ENCODE results near the gene FILIP1. TPM values are rescaled to one million over a fixed set of nuclear protein-coding genes. Genes with fewer than 3 reads are reported as not detected.

Gene FILIP1
- 183 TPM for total RNA-seq
- long read RNA-seq, full-length matches to known transcripts, result 1 of 203 reads
- long read RNA-seq, partial matches to known transcripts, result 127 of 203 reads
- long read RNA-seq, other reads (novel, unspliced or antisense), result 75 of 203 reads

- intact Hi-C loops (cut with DNase I), result loop anchor here (5.0 kb wide), 1 partner anchor 56 kb away; no protein-coding TSS in a partner anchor
- DNase-seq (ENCODE audit: low spot score), result peak; percentile 81
Observed at GRCh38 chr6:75493400-75494064, at the start of gene FILIP1. Gene FILIP1, minus strand, starts transcription at chr6:75493800. Its CDS starts 78,828 bp downstream, at chr6:75414972.

DNA sequence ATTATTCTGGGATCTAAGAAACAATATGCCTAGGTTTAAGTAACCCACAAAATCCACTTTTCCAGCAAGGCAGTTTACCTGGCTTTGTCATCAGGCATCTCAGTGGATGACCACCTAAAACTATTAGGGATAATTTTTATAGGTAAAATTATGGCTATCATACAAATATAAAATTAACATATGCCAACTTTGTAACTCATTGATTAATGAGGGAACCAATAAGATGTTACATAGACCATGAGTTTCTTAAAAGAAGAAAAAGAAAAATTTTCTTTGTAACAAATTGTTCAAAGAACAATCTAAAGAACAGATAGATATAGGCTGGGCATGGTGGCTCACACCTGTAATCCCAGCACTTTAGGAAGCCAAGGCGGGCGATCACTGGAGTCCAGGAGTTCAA, 49.7 kb upstream of the FILIP1 start:
- DNase-seq (ENCODE audit: low spot score), result no peak
- intact Hi-C loops (cut with DNase I), result no loop called here

DNA sequence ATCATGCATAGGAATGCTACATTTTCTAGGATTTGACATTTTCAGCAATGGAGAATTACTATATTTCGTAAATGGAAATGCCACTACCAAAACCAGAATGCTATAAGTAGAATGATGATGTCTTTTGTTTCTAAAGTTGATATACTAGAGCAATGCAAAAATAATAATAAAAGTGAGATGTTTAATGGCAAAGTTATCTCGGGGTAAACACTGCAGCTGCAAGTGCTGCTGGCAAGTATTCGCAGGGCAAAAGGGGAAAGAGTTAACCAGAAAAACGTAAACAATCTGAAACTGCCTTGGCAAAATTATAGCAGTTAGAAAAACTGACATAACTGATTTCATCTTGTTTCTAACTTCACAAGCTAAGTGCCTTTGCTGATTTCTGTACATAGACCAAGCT, 45.5 kb upstream of the FILIP1 start:
- no peak for DNase-seq (ENCODE audit: low spot score)
- intact Hi-C loops (cut with DNase I), result no loop called here

DNA sequence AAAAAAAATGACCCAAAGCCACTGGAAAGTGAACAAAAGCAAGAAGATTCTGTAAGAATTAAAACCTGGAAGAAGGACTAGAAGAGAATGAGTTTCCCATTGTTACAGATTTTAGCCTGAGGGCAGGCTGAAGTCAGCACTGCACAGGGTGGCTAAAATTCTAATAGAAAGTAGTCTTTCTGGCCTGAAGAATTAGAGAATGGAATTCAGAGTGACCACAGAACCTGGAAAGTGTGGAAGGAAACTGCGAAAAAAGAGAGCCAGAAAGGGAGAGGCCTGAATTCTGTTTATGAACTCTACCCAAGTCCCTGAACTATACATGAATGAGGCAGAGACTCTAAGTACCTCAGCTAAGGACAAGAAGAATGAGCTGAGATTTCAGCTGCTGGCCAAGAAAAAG, 38.9 kb upstream of the FILIP1 start:
- no peak for DNase-seq (ENCODE audit: low spot score)
- intact Hi-C loops (cut with DNase I), result no loop called here

- DNase-seq (ENCODE audit: low spot score), result no peak
- intact Hi-C loops (cut with DNase I), result no loop called here
Observed at GRCh38 chr6:75531174-75531573, 37.6 kb upstream of the FILIP1 start.

- intact Hi-C loops (cut with DNase I), result no loop called here
- no peak for DNase-seq (ENCODE audit: low spot score)
Observed at GRCh38 chr6:75530696-75531095, 37.1 kb upstream of the FILIP1 start.

DNA sequence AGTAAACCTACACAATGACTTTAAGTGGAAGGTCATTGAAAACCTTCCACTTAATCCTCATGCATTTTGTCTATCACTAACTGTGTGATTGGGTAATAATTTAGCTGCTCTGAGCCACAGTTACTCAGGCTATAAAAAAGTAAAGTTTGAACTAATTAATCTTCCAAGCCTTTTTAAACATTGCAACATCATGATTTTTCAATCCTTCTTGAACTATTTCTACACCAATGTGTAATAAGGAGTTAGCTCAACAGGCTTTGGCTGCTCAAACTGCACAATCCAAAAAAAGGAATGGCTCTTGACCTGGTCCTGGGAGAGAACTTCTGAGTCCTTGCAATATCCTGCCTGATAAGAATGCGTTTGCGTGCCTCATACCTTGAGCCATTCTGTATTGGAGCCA, 34.8 kb upstream of the FILIP1 start:
- no peak for DNase-seq (ENCODE audit: low spot score)
- intact Hi-C loops (cut with DNase I), result loop anchor here (5.0 kb wide), 1 partner anchor 231 kb away; no protein-coding TSS in a partner anchor

DNA sequence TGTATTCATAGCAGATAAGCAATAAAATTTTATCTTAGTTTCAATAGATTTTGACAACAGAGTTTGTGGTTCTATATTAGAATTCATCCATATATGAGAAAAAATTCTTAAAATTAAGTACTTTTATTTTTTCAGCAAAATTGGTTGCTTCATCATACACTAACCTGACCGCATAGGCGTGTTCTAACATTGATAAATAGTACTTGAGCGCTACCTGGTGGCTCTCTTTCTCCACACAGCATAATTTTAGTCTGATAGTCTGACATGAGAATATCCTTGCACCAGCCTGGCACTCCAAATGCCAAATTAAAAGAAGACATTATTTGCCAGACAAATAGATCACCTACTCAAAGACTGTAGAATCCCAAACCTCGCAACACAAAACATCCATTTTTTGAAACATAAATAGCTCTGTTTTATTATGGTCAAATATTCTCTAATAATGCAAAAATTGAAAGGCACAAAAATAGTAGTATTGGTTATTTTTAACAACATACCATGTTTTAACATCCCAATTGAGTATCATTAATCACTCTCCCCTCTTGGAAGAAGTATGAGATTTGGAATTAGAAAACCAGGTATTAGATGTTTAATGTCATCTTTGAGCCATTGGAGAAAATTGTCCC, 33.0 kb upstream of the FILIP1 start:
- intact Hi-C loops (cut with DNase I), result loop anchor here (2.0 to 5.0 kb wide), 2 partner anchors 229 to 260 kb away; no protein-coding TSS in a partner anchor
- no peak for DNase-seq (ENCODE audit: low spot score)

DNA sequence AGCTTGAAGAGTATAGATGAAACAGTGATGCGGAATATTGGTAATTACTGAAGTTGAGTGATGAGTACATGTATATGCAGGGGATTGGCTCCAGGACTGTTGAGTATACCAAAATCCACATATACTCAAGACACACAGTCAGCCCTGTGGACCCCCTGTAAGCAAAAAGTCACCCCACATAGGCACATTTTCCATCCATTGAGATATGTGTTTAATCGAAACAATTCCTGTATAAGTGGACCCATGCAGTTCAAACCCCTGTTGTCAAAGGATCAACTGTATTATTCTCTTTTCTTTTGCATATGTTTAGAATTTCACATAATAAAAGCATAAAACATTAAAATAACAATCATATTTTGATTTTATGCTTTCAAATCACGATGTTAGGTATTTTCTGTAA, 32.1 kb upstream of the FILIP1 start:
- no peak for DNase-seq (ENCODE audit: low spot score)
- intact Hi-C loops (cut with DNase I), result loop anchor here (2.0 to 5.0 kb wide), 2 partner anchors 228 to 259 kb away; no protein-coding TSS in a partner anchor

DNA sequence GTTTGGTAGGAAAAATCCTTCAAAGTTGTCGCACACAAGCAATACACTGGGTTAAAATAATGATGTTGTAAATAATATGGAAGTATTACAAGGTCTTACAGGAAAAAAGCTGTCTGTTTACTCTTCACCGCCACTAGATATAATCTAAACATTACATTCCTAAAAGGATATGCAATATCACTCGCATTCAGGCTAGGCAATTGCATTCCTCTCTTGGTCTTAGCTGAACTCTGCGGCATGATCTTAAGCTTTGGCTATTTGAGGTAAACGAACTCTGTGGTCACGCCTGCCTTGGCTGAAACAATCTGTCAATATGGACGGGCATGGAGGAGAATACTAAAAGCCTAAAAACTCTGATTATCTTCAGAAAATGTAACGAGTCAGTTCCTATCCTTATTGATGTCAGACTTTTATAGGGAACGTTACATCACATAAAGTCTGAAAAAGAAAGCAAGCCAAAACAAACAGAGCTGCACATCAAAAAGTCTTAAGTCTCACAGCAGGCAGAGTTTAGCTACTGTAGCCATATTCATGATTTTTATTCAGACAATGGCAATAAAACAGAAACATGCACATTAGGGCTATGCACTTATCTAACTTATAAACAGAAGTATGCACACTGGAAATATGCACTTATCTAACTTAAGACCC, 30.8 kb upstream of the FILIP1 start:
- DNase-seq (ENCODE audit: low spot score), result no peak
- intact Hi-C loops (cut with DNase I), result no loop called here

DNA sequence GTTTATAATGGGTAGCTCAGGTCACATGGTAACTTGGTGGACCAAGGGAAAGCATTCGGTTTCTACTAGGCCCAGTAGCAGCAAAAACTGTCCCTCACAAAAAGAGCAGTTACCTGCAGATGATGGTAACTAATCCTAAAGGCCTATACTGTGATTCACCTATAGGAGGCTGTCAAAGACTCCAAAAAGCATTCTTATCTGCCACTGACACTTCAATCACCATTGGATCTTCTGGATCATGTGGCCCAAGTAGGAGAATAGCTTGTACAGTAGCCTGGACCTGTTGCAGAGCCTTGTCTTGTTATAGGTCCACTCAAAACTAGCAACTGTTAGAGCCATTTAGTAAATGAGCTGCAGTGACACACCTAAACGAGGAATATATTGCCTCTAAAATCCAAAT, 23.2 kb upstream of the FILIP1 start:
- DNase-seq (ENCODE audit: low spot score), result no peak
- intact Hi-C loops (cut with DNase I), result no loop called here

- no peak for DNase-seq (ENCODE audit: low spot score)
- intact Hi-C loops (cut with DNase I), result no loop called here
Observed at GRCh38 chr6:75512591-75512990, 19.0 kb upstream of the FILIP1 start.

DNA sequence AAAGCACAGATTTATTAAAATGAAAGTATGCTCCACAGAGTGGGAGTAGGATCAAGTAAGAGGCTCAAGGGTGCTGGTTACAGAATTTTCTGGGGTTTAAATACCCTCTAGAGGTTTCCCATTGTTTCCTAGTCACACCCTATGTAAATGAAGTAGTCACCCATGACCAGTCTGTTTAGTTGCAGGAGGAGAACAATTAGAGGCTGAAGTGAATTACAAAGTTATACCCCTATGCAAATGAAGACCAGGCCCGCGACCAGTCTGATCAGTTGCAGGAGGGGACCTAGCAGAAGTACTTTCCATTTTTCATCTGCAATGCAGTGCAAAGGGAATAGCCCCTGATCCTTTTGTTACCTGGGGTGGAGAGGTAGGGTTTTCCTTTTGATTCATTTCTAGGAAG, 11.8 kb upstream of the FILIP1 start:
- DNase-seq (ENCODE audit: low spot score), result no peak
- intact Hi-C loops (cut with DNase I), result loop anchor here (1.0 kb wide), 1 partner anchor 208 kb away; no protein-coding TSS in a partner anchor

DNA sequence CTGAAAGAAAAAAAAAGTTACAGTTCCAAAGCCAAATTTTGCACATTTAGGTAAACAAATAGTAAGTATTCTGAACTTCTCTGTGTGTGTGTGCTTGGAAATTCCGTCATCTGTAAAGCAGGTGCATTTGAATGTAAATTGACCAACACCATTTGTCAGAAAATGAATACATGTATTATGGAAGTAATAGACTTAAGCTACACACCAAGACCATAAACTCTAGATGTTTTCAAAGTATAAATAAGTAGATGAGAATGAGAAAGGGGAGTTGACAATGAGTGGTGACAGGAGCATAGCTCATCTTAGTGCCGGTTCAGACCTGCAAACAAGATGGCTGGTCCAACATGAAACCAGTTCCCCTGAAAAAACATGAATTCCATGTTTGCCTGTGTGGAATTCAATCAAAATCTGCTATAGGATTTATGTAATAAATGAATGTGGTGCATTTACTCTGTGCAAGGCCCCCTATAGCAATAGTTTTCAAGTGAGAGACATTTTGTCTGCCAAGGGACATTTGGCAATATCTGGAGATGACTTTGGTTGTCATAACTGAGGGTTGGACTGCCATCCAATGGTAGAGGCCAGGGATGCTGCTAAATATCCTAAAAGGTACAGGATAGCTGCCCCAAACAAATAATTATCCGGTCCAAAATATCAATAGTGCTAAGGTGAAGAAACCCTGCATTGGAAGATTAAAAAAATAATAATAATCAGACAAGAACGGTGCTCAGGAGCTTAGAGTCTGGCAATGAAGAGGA, 11.0 kb upstream of the FILIP1 start:
- no peak for DNase-seq (ENCODE audit: low spot score)
- intact Hi-C loops (cut with DNase I), result loop anchor here (1.0 to 5.0 kb wide), 2 partner anchors 137 to 207 kb away; no protein-coding TSS in a partner anchor

- intact Hi-C loops (cut with DNase I), result loop anchor here (5.0 kb wide), 1 partner anchor 136 kb away; no protein-coding TSS in a partner anchor
- no peak for DNase-seq (ENCODE audit: low spot score)
Observed at GRCh38 chr6:75503291-75503690, 9.7 kb upstream of the FILIP1 start.

DNA sequence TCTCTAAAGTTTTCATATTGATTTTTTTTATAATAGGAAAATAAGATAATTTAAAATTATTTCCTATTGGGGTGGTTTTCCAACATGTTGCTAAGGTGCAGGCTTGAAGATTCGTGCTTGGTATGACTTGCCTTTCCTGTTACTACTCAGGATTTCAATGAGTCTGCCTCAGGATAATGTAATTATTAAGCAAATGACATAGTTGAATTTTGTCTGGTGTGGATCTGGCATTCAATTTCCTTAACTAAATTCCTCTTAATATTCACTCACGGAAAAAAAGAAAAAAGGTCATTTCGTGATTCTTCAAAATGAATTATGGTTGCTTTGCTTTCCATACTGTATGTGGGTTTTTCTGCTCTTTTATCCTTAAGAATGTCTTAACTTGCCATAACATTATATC, 9.3 kb upstream of the FILIP1 start:
- intact Hi-C loops (cut with DNase I), result loop anchor here (5.0 kb wide), 1 partner anchor 136 kb away; no protein-coding TSS in a partner anchor
- DNase-seq (ENCODE audit: low spot score), result no peak

GRCh38 chr6:75501756-75502155, 8.2 kb upstream of the FILIP1 start:
- intact Hi-C loops (cut with DNase I), result loop anchor here (5.0 kb wide), 1 partner anchor 134 kb away; no protein-coding TSS in a partner anchor
- DNase-seq (ENCODE audit: low spot score), result no peak

- no peak for DNase-seq (ENCODE audit: low spot score)
- intact Hi-C loops (cut with DNase I), result loop anchor here (5.0 kb wide), 1 partner anchor 132 kb away; no protein-coding TSS in a partner anchor
Observed at GRCh38 chr6:75499640-75500039, 6.0 kb upstream of the FILIP1 start.

GRCh38 chr6:75498862-75499261, 5.3 kb upstream of the FILIP1 start:
- intact Hi-C loops (cut with DNase I), result no loop called here
- no peak for DNase-seq (ENCODE audit: low spot score)
